Measurements from ENCODE around the gene ZNF554.

DNA sequence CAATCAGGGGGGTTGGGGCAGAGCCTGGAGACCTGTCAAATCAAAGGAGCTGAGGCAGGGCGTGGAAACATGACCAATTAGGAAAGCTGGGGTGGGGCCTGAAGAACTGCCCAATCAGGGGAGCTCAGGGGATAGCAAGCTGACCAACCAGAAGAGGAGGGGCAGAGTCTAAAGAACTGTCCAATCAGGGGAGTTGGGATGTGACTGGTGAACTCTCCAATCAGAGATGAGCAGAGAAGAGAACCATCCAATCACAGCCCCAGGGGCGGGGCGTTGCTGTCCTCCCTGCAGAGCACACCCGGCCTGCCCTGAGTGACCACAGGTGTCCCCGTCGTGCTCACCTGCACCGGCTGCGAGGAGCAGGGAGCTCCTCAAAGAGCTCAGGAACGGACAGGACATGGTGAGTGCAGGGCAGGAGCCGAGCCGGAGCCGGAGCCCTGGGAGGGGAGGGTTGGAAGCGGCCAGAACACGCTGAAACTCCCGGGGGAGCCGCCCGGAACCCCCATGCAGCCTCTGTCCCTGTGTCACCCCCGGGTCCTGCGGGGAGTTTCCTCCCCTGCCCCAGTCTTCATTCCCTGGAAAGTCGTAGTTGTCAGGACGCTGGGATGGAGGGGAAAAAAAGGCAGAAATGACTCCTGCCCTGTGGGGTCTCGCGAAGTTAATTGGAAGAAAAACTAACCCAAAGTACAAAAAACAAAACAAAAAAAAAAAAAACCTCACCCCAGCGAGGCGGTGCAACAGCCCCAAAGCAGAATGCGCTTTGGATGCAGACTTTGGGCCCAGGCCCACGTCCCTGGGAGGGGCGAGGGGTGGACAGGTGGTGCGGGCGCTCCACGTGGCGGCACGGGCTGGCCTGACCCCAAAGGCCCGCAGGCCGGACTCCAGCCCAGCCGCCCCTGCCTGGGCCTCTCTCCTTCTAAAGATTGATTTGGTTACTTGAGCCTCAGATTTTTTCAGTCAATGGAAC is 47.6 kb downstream of the ZNF554 start, which contains the start of gene ZNF556:
- TF ChIP-seq ZNF274 (IDR thresholded peaks at IDR 0.05; ENCODE audit: low read depth, low read length) (no peak), YY1 (IDR thresholded peaks at IDR 0.05; ENCODE audit: insufficient read depth, insufficient read length) (no peak)

Data from NT2/D1 (cell line).